ENCODE data around the gene PFDN1. TPM values are rescaled to one million over a fixed set of nuclear protein-coding genes. Genes with fewer than 3 reads are reported as not detected.

PFDN1 gene
- total RNA-seq, 6 experiments from 2014 or later, result 9.8 to 30.8 (median 14.7) TPM

DNA sequence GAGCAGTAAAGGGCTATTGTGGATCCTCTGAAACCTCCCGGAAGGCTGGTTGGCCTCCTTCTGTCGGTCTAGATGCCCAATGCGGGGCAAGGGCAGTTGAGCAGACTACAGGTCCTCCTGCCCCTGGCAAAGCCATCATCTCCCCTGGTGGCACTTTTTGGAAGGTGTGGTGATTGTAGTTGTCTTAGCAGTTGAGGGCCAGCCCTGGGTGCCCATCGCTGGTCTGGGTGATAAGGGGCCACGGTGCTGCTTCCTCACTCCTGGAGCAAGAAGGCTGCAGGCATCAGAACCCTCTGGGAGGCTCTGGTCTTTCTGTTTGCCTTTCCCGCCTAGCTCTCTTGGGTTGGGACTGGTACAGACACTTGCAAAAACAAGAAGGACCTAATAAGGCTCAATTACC is 64.1 kb downstream of the PFDN1 start:
- Histone ChIP-seq H3K9me3 (no peaks in the 10 kb centered on the region), H3K27me3 (no peaks in the 10 kb centered on the region), H3K27ac (no peak overlapping the region), H3K36me3 (no peaks in the 10 kb centered on the region), H3K4me1 (peaks cover 3 to 37% (median 6%) of the 10 kb centered on the region in 4 donors), H3K4me3 (no peak overlapping the region)
- ATAC-seq (no peak), DNase-seq (no peak)
- 97% methylated on average over 5 of the region's 6 CpGs for WGBS (ENCODE audit: insufficient coverage, low coverage, low lambda C conversion rate, missing lambda C conversion rate)
- no peak for TF ChIP-seq POLR2A (IDR thresholded peaks at IDR 0.05)
- TF ChIP-seq, protein P1, sequence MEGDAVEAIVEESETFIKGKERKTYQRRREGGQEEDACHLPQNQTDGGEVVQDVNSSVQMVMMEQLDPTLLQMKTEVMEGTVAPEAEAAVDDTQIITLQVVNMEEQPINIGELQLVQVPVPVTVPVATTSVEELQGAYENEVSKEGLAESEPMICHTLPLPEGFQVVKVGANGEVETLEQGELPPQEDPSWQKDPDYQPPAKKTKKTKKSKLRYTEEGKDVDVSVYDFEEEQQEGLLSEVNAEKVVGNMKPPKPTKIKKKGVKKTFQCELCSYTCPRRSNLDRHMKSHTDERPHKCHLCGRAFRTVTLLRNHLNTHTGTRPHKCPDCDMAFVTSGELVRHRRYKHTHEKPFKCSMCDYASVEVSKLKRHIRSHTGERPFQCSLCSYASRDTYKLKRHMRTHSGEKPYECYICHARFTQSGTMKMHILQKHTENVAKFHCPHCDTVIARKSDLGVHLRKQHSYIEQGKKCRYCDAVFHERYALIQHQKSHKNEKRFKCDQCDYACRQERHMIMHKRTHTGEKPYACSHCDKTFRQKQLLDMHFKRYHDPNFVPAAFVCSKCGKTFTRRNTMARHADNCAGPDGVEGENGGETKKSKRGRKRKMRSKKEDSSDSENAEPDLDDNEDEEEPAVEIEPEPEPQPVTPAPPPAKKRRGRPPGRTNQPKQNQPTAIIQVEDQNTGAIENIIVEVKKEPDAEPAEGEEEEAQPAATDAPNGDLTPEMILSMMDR (IDR thresholded peaks at IDR 0.05), result no peak
- intact Hi-C loops (cut with DNase I), result no loop called here

- TF ChIP-seq POLR2A (IDR thresholded peaks at IDR 0.05), result no peak
- TF ChIP-seq, protein P1 (IDR thresholded peaks at IDR 0.05), result no peak
- no peaks in the 10 kb centered on the region for H3K9me3 ChIP-seq
- H3K4me3 ChIP-seq, result no peak overlapping the region
- WGBS (ENCODE audit: insufficient coverage, low coverage, low lambda C conversion rate, missing lambda C conversion rate), result 66% methylated on average over 5 of the region's 6 CpGs
- H3K27ac ChIP-seq, result no peak overlapping the region
- DNase-seq (no peak), ATAC-seq (peak in 2 of 4 donors; percentile 4 to 8)
- H3K4me1 ChIP-seq, result peaks cover 3 to 37% (median 6%) of the 10 kb centered on the region in 4 donors
- H3K36me3 ChIP-seq, result no peaks in the 10 kb centered on the region
- intact Hi-C loops (cut with DNase I), result no loop called here
- H3K27me3 ChIP-seq, result no peaks in the 10 kb centered on the region
Measured at GRCh38 chr5:140236891-140237598, 65.9 kb downstream of the PFDN1 start.

- H3K27me3 ChIP-seq, result no peaks in the 10 kb centered on the region
- H3K4me3 ChIP-seq, result no peak overlapping the region
- TF ChIP-seq, protein P1 (IDR thresholded peaks at IDR 0.05), result no peak
- TF ChIP-seq POLR2A (IDR thresholded peaks at IDR 0.05), result no peak
- H3K9me3 ChIP-seq, result no peaks in the 10 kb centered on the region
- peaks cover under 1 to 27% (median 4%) of the 10 kb centered on the region in 4 donors for H3K4me1 ChIP-seq
- peak; percentile 58 to 74 (median 68) for ATAC-seq
- no peak for DNase-seq
- no peaks in the 10 kb centered on the region for H3K36me3 ChIP-seq
- H3K27ac ChIP-seq, result no peak overlapping the region
- intact Hi-C loops (cut with DNase I), result no loop called here
- 22% methylated on average over 11 of the region's 11 CpGs for WGBS (ENCODE audit: insufficient coverage, low coverage, low lambda C conversion rate, missing lambda C conversion rate)
Measured at GRCh38 chr5:140235791-140236551, 66.9 kb downstream of the PFDN1 start.

GRCh38 chr5:140234377-140234989 is 68.4 kb downstream of the PFDN1 start:
- H3K27me3 ChIP-seq, result no peaks in the 10 kb centered on the region
- H3K27ac ChIP-seq, result no peak overlapping the region
- intact Hi-C loops (cut with DNase I), result no loop called here
- H3K36me3 ChIP-seq, result no peaks in the 10 kb centered on the region
- TF ChIP-seq POLR2A (IDR thresholded peaks at IDR 0.05), result no peak
- TF ChIP-seq, protein P1 (IDR thresholded peaks at IDR 0.05), result no peak
- ATAC-seq (no peak), DNase-seq (no peak)
- H3K4me3 ChIP-seq, result no peak overlapping the region
- WGBS (ENCODE audit: insufficient coverage, low coverage, low lambda C conversion rate, missing lambda C conversion rate), result 84% methylated on average over 3 of the region's 4 CpGs
- no peaks in the 10 kb centered on the region for H3K9me3 ChIP-seq
- H3K4me1 ChIP-seq, result peaks cover 0 to 17% (median 2%) of the 10 kb centered on the region in 4 donors
